ENCODE measurements around the gene FANCL.
"Not testable (repeated sequence)": the region's sequence is repeated elsewhere in the genome, so short reads cannot be mapped to it uniquely, and the experiment has no call there.

The FANCL gene

DNA sequence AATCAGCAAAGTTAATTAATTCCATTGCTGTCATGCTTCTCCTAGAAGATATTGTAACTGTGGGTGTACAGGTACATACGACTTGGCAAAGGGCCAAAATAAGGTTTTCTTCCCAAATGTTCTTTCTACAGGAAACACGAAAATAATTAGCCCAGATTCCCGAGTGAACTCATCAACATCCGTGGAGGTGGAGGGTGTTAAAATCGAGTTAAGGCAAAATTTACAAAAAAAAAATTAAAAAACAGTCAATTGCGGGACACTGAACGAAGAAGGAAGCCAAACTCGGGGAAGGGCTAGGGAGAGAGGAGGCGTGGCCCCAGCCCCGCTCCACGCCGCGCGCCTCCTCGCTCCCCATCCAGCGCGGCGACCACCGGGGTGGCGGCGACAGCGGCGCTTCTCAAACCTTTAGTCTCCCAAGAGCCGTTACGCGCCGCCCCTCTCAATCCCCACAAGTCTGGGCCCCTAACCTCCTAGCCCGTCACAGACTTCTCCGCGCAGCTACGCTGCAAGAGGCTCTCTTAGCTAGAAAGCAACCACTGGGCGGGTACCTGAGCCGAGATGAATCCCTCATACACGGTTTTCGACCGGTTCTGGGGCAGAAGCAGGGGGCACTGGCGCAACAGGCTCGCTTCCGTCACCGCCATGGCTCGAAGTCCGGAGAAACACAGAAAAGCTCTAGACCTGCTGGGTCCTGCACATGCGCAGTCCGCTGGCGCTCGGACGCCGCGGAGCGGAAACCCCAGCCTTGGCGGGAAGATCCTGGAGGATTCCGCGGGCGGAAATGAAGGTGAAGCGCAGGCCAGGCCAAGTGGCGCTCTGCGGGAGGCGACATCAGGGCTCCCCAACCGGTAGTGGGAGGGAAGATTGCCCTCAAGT is at the start of gene FANCL:
Gene FANCL (minus strand): TSS at position 656 of the 876 bp plus-strand sequence. CDS start 12 bp downstream, at position 644.
- no peak for TF ChIP-seq ZFX (IDR thresholded peaks at IDR 0.05)
- TF ChIP-seq, protein P1, sequence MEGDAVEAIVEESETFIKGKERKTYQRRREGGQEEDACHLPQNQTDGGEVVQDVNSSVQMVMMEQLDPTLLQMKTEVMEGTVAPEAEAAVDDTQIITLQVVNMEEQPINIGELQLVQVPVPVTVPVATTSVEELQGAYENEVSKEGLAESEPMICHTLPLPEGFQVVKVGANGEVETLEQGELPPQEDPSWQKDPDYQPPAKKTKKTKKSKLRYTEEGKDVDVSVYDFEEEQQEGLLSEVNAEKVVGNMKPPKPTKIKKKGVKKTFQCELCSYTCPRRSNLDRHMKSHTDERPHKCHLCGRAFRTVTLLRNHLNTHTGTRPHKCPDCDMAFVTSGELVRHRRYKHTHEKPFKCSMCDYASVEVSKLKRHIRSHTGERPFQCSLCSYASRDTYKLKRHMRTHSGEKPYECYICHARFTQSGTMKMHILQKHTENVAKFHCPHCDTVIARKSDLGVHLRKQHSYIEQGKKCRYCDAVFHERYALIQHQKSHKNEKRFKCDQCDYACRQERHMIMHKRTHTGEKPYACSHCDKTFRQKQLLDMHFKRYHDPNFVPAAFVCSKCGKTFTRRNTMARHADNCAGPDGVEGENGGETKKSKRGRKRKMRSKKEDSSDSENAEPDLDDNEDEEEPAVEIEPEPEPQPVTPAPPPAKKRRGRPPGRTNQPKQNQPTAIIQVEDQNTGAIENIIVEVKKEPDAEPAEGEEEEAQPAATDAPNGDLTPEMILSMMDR (conservative IDR thresholded peaks at IDR 0.05), result no peak
- peak within 1 kb of the TSS; percentile 82 for H3K27ac ChIP-seq

DNA sequence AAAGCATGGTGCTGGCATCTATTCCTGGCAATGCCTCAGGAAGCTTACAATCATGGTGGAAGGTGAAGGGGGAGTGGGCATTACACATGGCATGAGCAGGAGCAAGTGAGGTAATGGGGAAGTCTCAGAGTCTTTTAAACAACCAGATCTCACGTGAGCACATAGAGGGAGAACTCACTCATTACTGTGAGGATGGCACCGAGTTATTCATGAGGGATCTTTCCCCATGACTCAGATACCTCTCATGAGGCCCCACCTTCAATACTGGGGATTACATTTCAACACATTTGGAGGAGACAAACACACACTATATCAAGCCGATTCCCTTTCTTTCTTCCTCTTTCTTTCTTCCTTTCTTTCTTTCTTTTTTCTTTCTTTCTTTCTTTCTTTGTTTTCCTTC is 47.9 kb upstream of the FANCL start:
- TF ChIP-seq, protein P1 (conservative IDR thresholded peaks at IDR 0.05), result no peak
- no peak for TF ChIP-seq ZFX (IDR thresholded peaks at IDR 0.05)
- no peak overlapping the region for H3K27ac ChIP-seq

DNA sequence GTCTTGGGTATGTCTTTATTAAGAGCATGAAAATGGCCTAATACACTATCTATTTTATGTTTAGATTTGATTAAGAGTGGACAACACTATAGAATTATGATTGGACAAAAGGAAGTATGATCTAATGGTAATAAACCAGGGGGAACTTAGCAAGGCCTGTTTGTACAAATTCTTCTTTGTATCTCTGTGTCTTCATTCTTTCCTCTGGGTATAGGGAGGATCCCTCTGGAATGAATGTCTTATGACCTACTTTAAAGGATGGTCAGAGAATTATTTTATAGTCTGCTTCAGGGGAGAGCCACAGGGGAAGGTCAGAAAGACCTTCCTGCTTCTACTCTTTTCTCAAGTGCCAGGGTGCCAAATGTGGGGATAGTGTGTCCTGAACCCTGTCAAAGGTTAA is 42.8 kb upstream of the FANCL start:
- no peak for TF ChIP-seq ZFX (IDR thresholded peaks at IDR 0.05)
- TF ChIP-seq, protein P1 (conservative IDR thresholded peaks at IDR 0.05), result no peak
- no peak overlapping the region for H3K27ac ChIP-seq

DNA sequence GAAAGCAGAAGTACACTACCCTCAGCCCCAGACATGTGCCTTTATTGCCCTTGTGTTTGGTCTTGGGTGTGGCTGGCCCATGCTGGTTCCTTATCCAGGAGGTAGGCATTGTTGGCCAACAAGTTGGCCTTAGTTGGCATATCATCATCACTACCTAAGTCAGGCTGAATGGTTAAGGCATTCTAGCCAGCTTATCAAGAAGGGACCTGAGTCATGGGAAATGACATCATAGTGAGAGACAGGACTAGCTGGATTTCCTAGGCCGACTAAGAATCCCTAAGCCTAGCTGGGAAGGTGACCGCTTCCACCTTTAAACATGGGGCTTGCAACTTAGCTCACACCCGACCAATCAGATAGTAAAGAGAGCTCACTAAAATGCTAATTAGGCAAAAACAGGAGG is 34.0 kb upstream of the FANCL start:
- not testable (repeated sequence) for H3K27ac ChIP-seq

- no peak overlapping the region for H3K27ac ChIP-seq
- TF ChIP-seq, protein P1 (conservative IDR thresholded peaks at IDR 0.05), result no peak
- TF ChIP-seq ZFX (IDR thresholded peaks at IDR 0.05), result no peak
These were observed 30.7 kb upstream of the FANCL start for GRCh38 chr2:58271826-58272225.

GRCh38 chr2:58268685-58269084 is 27.6 kb upstream of the FANCL start:
- TF ChIP-seq, protein P1 (conservative IDR thresholded peaks at IDR 0.05), result no peak
- no peak for TF ChIP-seq ZFX (IDR thresholded peaks at IDR 0.05)
- H3K27ac ChIP-seq, result no peak overlapping the region

DNA sequence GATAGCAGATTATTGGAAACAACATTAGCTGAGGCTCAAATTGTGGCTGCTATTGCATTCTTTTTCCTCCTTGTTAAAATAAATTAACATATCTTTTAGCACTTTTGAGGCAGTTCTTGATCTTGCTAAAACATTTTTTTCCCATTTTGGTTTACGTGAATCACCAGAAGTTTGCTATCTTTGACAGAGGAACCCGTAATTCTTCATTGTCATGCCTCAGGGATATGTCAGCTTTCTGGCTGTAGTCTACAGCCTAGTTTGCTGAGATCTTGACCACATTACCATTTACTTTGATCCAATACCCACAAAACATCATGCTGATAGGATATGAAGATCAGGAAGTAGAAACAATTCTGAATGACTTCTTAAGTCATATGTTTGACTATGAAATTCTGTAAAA is 25.1 kb upstream of the FANCL start:
- no peak overlapping the region for H3K27ac ChIP-seq
- TF ChIP-seq ZFX (IDR thresholded peaks at IDR 0.05), result no peak
- TF ChIP-seq, protein P1 (conservative IDR thresholded peaks at IDR 0.05), result no peak

DNA sequence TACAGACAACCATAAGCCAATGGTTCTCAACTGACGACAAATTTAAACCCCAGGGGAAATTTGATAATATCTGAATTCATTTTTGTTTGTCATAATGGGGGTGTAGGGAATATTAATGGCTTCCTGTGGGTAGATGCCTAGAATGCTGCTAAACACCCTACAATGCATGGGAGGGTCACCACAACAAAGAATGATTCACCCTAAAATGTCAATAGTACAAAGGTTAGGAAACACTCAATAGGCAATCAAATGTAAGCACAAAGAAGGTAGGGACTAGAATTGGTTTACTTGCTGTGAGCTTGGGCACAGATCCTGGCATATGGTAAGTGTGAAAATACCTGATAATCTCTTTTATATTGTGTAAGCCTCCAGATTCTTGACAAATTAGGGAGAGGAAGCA is 20.1 kb upstream of the FANCL start:
- no peak overlapping the region for H3K27ac ChIP-seq
- TF ChIP-seq ZFX (IDR thresholded peaks at IDR 0.05), result no peak
- TF ChIP-seq, protein P1 (conservative IDR thresholded peaks at IDR 0.05), result no peak

- H3K27ac ChIP-seq, result not testable (repeated sequence)
These were observed 17.3 kb upstream of the FANCL start for GRCh38 chr2:58258456-58258855.

DNA sequence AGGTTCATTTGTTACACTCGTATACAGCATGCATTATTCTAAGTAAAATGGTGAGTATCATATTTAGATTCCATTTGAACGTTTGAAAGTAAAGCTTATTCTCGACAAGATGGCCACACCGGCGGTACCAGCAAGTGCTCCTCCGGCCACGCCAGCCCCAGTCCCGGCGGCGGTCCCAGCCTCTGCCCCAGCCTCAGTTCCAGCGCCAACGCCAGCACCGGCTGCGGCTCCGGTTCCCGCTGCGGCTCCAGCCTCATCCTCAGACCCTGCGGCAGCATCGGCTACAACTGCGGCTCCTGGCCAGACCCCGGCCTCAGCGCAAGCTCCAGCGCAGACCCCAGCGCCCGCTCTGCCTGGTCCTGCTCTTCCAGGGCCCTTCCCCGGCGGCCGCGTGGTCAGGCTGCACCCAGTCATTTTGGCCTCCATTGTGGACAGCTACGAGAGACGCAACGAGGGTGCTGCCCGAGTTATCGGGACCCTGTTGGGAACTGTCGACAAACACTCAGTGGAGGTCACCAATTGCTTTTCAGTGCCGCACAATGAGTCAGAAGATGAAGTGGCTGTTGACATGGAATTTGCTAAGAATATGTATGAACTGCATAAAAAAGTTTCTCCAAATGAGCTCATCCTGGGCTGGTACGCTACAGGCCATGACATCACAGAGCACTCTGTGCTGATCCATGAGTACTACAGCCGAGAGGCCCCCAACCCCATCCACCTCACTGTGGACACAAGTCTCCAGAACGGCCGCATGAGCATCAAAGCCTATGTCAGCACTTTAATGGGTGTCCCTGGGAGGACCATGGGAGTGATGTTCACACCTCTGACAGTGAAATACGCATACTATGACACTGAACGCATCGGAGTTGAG is 10.4 kb upstream of the FANCL start:
- not testable (repeated sequence) for H3K27ac ChIP-seq

All from C4-2B (cell line).